ENCODE data around the gene KCTD15.

DNA sequence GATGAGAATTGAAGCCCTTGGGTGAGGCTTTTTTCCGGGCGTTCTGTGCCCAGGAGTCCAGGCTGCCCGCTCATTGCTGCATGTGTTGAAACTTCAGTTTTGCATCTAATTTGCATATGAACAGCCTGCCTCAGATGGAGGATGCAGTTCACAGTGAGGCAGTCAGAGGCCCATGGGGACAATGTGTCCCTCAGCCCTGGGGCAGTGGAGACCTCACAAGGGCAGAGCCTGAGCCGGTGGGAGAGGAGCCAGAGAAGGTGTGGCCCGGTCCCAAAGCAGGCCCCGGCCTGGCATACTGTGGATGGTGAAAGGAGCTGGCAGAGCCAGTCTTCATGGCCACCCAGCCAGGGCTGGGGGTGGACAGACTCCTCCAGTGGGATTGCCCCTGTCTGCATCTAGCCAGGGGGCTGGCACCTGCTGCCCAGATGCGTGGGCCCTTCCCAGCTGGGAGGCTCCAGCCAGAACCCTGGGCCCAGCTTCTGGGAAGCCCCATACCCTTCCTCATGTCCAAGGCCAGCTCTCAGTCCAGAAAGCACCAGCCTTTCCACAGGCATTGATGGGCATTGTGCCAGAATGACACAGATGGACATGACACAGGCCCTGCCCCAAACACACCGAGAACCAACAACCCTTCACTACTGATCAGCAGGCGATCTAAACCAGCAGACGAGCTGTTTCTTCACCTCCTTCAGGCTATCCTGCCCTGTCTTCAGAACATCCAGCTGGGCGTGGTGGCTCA, 32.9 kb upstream of the KCTD15 start:
- TF ChIP-seq CTCF (IDR thresholded peaks at IDR 0.05; ENCODE audit: extremely low read depth in 1 of 2, insufficient read depth in 1 of 2, low read depth in 1 of 2, low read length in 2 of 2) (no peak), EZH2 (IDR thresholded peaks at IDR 0.05; ENCODE audit: borderline replicate concordance, low read depth, low read length, severe bottlenecking) (no peak), POLR2AphosphoS5 (IDR thresholded peaks at IDR 0.05; ENCODE audit: insufficient read depth, low read depth, low read length) (no peak), POLR2A (IDR thresholded peaks at IDR 0.05; ENCODE audit: low read depth, low read length) (no peak), GATA2 (IDR thresholded peaks at IDR 0.05; ENCODE audit: insufficient read depth, insufficient read length, low read depth, low read length) (no peak), MYC (IDR thresholded peaks at IDR 0.05; ENCODE audit: low read depth, low read length) (no peak)
- TF ChIP-seq, protein P1, sequence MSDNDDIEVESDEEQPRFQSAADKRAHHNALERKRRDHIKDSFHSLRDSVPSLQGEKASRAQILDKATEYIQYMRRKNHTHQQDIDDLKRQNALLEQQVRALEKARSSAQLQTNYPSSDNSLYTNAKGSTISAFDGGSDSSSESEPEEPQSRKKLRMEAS (IDR thresholded peaks at IDR 0.05; ENCODE audit: insufficient read depth, insufficient read length) = no peak
